Smooth muscle cell (in vitro differentiated cells): Measurements from ENCODE around the gene FKBP3. TPM values are rescaled to one million over a fixed set of nuclear protein-coding genes. Genes with fewer than 3 reads are reported as not detected.

ENCODE experiments used
- DNase-seq: peaks from one replicate; lab custom pipeline; 2025; ENCODE audit not compliant: unreplicated experiment; lab: John Stamatoyannopoulos, UW
- H2AFZ ChIP-seq: fragments of 200-600 bp; sonication (generic); 2 replicates; pipeline ENCODE4 v1.6.0; 2016; ENCODE audit warnings: antibody characterized with exemption, low read depth, mild to moderate bottlenecking
- H3F3A ChIP-seq: fragments of 200-600 bp; sonication (generic); 2 replicates; pipeline ENCODE4 v1.6.0; 2017; ENCODE audit warnings: antibody characterized with exemption, low read depth
- H3K27ac ChIP-seq: fragments of 200-600 bp; sonication (generic); 2 replicates; pipeline ENCODE4 v1.5.1; 2016; ENCODE audit warnings: low read depth, mild to moderate bottlenecking
- H3K27me3 ChIP-seq: fragments of 200-600 bp; sonication (generic); 2 replicates; pipeline ENCODE4 v1.6.1; 2016; ENCODE audit warnings: low read depth, mild to moderate bottlenecking
- H3K36me3 ChIP-seq: fragments of 200-600 bp; sonication (generic); 2 replicates; pipeline ENCODE4 v1.5.1; 2016; ENCODE audit warnings: low read depth
- H3K4me1 ChIP-seq: fragments of 200-600 bp; sonication (generic); 2 replicates; pipeline ENCODE4 v1.5.1; 2016; ENCODE audit warnings: low read depth
- H3K4me2 ChIP-seq: fragments of 200-600 bp; sonication (generic); 2 replicates; pipeline ENCODE4 v1.6.0; 2016; ENCODE audit warnings: mild to moderate bottlenecking
- H3K4me3 ChIP-seq: fragments of 200-600 bp; sonication (generic); 2 replicates; pipeline ENCODE4 v1.5.1; 2016; ENCODE audit warnings: mild to moderate bottlenecking
- H3K79me2 ChIP-seq: fragments of 200-600 bp; sonication (generic); 2 replicates; pipeline ENCODE4 v1.6.0; 2016; ENCODE audit warnings: low read depth, mild to moderate bottlenecking
- H3K9ac ChIP-seq: fragments of 200-600 bp; sonication (generic); 2 replicates; pipeline ENCODE4 v1.6.0; 2016; ENCODE audit warnings: low read depth
- H3K9me3 ChIP-seq: fragments of 200-600 bp; sonication (generic); replicated peaks from 2 replicates; pipeline ENCODE4 v1.5.1; 2016; ENCODE audit warnings: low read depth
- H4K20me1 ChIP-seq: fragments of 200-600 bp; sonication (generic); 2 replicates; pipeline ENCODE4 v1.6.0; 2016; ENCODE audit warnings: low read depth
- CTCF ChIP-seq: fragments of 200-600 bp; sonication (generic); IDR thresholded peaks from 2 replicates; pipeline ENCODE4 v1.5.1; 2017; ENCODE audit warnings: borderline replicate concordance, mild to moderate bottlenecking, antibody characterized with exemption; ENCODE audit not compliant: insufficient read depth, poor library complexity, severe bottlenecking
- WGBS: methylation state at CpG from one replicate; pipeline ENCODE4 v1.1.7; 2016; ENCODE audit warnings: low lambda C conversion rate; 5-methylcytosine and 5-hydroxymethylcytosine counted together
- polyA plus RNA-seq: library from polyadenylated mRNA; unstranded; fragments of >200 nt; fragmentation: Nextera tagmentation; extraction: Ambion mirVana; gene quantifications from 2 replicates; pipeline ENCODE4 v1.2.1, GENCODE V29; 2016
- total RNA-seq: library from RNA; depleted of rRNA; stranded (reverse); fragments of >200 nt; gene quantifications from 2 replicates; pipeline ENCODE4 v1.2.3, GENCODE V29; 2014

Gene FKBP3
- total and polyA plus RNA-seq, 2 experiments from 2014 or later: 43.9 to 123 TPM

- H3K9ac ChIP-seq: peak overlapping the region; percentile 43
- H3K4me3 ChIP-seq: peak overlapping the region; percentile 96
- no peak for DNase-seq
- no peaks in the 10 kb centered on the region for H3F3A ChIP-seq
- H4K20me1 ChIP-seq: no peaks in the 10 kb centered on the region
- H3K4me1 ChIP-seq: peaks cover 14% of the 10 kb centered on the region
- no peaks in the 10 kb centered on the region for H3K36me3 ChIP-seq
- H2AFZ ChIP-seq: peak overlapping the region; percentile 97
- no peaks in the 10 kb centered on the region for H3K9me3 ChIP-seq
- peaks cover 70% of the 10 kb centered on the region for H3K79me2 ChIP-seq
- peak overlapping the region; percentile 93 for H3K4me2 ChIP-seq
- peak overlapping the region; percentile 63 for H3K27ac ChIP-seq
- no peak for TF ChIP-seq CTCF
- 2% methylated on average over 7 of the region's 7 CpGs for WGBS
- H3K27me3 ChIP-seq: no peaks in the 10 kb centered on the region
Measured at GRCh38 chr14:45135156-45135555, 875 bp upstream of the FKBP3 start.

- H3K9me3 ChIP-seq: no peaks in the 10 kb centered on the region
- H3K4me2 ChIP-seq: peak overlapping the region; percentile 96
- peaks cover 17% of the 10 kb centered on the region for H3K4me1 ChIP-seq
- peak overlapping the region; percentile 96 for H3K4me3 ChIP-seq
- H3K36me3 ChIP-seq: peaks cover 7% of the 10 kb centered on the region
- peaks cover 65% of the 10 kb centered on the region for H3K79me2 ChIP-seq
- peak overlapping the region; percentile 63 for H3K27ac ChIP-seq
- no peak for TF ChIP-seq CTCF
- peak overlapping the region; percentile 98 for H2AFZ ChIP-seq
- no peaks in the 10 kb centered on the region for H3F3A ChIP-seq
- WGBS: 2% methylated on average over 9 of the region's 9 CpGs
- H3K27me3 ChIP-seq: no peaks in the 10 kb centered on the region
- H4K20me1 ChIP-seq: peaks cover 5% of the 10 kb centered on the region
- peak overlapping the region; percentile 86 for H3K9ac ChIP-seq
- no peak for DNase-seq
Measured at GRCh38 chr14:45133683-45134050, 614 bp downstream of the FKBP3 start.

GRCh38 chr14:45128963-45129629 lies 5.2 kb downstream of the FKBP3 start:
- H3K4me3 ChIP-seq: no peak overlapping the region
- no peak for DNase-seq
- 38% methylated on average over 1 of the region's 1 CpG for WGBS
- peaks cover 5% of the 10 kb centered on the region for H4K20me1 ChIP-seq
- peaks cover 10% of the 10 kb centered on the region for H3K4me1 ChIP-seq
- H3K36me3 ChIP-seq: peaks cover 7% of the 10 kb centered on the region
- no peak overlapping the region for H3K9ac ChIP-seq
- H3K27ac ChIP-seq: no peak overlapping the region
- H3K9me3 ChIP-seq: no peaks in the 10 kb centered on the region
- H3K4me2 ChIP-seq: no peak overlapping the region
- H2AFZ ChIP-seq: no peak overlapping the region
- peaks cover 59% of the 10 kb centered on the region for H3K79me2 ChIP-seq
- no peaks in the 10 kb centered on the region for H3K27me3 ChIP-seq
- TF ChIP-seq CTCF: no peak
- H3F3A ChIP-seq: no peaks in the 10 kb centered on the region

- no peak overlapping the region for H3K4me2 ChIP-seq
- no peaks in the 10 kb centered on the region for H3K9me3 ChIP-seq
- TF ChIP-seq CTCF: no peak
- H3K9ac ChIP-seq: no peak overlapping the region
- no peaks in the 10 kb centered on the region for H3F3A ChIP-seq
- peaks cover 5% of the 10 kb centered on the region for H4K20me1 ChIP-seq
- no peak overlapping the region for H3K27ac ChIP-seq
- peaks cover 5% of the 10 kb centered on the region for H3K4me1 ChIP-seq
- no peaks in the 10 kb centered on the region for H3K27me3 ChIP-seq
- H3K4me3 ChIP-seq: no peak overlapping the region
- no peak overlapping the region for H2AFZ ChIP-seq
- H3K36me3 ChIP-seq: peaks cover 7% of the 10 kb centered on the region
- DNase-seq: no peak
- peaks cover 28% of the 10 kb centered on the region for H3K79me2 ChIP-seq
- WGBS: 97% methylated on average over 2 of the region's 2 CpGs
Measured at GRCh38 chr14:45125754-45126153, 8.5 kb downstream of the FKBP3 start.
